HK-2 (cell line): Measurements from ENCODE around the gene MACC1.

ENCODE experiments used
- DNase-seq: peaks from one replicate; pipeline ENCODE4 v3.0.0-alpha.2; 2018; ENCODE audit not compliant: unreplicated experiment

The MACC1 gene

DNA sequence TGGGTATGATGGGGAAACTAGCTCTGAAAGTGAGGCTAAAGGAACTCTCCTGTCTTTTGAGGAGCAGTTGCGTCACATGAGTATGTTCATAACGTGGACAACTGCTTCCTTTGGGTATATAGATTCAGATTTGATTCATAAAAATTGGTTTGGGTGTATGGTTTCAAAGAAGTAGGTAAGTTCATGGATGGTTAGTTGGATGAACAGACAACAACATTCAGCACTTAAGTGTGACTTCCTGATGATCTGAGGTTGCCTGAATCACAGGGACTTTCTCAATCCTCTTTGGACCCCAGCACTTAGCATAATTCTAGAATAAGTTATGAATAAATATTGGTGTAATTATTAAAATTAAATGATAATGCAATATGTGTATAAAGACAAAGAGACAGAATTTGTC lies 43.4 kb downstream of the MACC1 start:
- DNase-seq: no peak

DNA sequence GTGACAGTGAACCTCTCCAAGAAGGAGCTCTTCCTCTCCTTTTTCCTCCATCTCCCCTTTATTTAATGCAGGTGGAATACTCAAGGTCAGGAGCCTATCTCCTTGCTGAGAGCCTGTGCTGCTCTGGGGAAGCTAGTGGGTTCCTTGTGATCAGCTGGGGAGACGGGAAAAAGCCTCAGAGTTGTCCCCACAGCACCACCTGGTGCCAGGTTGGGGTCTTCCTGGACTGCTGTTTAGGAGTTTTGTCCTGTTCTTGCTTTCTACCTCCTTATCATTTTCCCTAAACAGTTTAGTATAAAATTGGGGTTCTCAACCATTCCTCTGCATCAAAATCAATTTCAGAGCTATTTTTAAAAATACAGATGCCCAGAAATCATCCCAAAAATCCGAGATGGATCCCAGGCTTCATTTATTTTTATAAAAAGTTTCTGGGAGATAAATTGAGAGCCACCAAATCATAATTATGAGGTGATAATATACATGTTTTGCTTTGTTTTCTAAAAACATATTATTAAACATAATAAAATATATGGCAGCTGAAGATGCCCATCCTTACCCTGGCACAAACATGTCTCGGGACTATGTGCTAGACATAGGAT lies 44.3 kb downstream of the MACC1 start:
- peak; percentile 63 for DNase-seq

DNA sequence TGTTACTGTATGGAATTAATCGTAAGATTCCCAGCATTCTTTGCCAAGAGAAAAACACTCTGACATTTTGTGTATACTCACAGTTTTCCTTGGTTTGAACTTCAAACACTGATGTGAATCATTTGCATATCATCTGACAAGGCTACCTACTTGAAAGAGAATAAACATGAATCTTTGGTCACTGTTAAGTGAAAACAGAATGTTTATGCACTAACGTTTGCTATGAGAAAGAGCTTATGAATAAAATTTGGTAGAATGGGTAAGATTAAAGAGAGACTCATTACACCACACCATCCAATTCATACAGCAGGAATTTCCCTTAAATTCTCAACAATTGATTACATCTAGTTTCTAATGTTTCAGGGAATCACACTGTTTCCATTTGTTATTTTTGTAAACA lies 46.6 kb downstream of the MACC1 start:
- DNase-seq: no peak

DNA sequence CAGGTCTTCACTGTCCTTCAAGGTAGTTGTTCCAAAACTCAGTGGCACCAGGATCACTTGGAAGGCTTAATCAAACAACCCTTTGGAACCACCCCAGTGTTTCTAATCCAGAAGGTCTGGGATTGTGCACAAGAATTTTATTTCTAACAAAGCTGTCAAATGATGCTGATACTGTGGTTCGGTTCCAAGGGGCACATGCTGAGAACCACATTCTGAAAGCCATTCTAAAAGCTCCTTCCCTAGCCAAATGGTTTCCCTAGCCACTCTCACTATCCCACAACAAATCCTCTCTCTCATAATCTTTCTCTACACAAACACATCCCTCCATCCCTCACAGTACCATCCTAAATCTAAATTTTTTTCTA lies 52.1 kb downstream of the MACC1 start:
- DNase-seq: no peak

DNA sequence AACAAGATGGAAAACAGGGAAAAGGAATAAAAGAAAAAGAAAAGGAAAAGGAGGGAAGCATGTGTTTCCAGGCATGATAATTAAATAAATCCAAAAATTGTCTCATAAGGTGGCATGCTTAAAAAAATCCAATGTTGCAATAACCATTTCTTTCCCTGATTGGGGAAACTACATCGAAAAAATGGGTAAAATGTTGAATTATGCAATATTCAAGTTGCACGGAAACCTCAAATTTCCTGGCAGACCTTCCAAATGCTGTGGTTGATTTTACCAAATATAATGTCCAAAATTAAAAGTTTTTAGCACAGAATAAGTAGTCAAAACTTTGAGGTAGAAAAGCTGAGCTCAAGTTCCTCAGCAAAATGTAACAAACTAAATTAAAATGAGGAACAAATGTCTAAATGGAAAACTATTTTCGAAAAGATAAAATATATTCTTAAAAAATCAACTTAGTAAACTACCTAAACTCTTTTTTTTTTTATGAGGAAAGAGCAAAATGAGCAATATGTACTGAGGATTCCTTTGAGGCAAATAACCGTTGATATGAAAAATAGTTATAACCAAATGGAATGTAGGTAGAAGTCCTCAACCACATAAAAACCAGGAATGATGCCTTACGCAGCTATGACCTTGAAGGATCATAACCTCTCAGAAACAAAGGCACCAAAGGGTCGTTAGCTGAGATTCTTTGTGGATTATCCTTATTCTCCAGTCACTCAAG lies 52.6 kb downstream of the MACC1 start:
- DNase-seq: no peak

DNA sequence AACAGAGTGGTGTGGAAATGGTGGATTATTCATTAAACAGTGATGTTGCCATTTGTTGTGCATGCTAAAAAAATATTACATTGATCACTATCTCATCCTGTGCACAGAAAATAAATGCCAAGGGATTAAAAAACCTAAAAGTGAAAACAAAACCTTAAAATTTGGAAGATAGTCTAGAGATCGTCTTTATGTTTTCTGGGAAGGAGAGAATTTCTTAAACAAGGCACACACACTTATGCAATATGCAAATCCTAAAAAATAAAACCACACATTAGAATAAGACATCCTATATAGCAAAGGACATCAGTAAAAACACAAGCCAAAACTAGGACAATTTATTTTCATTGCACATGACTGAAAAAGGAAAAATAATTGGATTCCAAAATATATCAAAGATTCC lies 54.5 kb downstream of the MACC1 start:
- DNase-seq: no peak

DNA sequence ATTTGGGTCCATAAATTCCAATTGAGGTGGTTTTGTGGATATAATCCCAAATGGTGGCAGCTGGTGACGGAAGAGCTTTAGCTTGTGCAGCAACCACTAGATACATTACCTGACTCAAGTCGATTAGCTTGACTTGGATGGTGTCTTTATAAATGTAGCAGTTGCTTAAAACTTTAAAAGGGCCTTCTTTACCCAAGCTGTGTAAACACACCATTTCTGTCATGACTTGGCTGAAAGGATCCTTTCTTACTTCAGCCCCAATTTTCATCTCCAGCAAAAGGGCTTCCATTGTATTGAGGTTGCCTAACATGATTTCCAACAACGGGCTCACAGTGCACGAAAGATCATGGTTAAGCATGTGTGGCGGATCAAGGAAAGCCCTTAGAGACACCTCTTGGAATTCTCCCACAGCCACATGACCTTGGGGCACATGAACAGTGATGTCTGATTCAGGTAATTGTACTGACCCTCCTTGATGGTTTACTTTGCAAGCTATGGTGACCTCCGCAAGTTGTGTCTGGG lies 57.9 kb downstream of the MACC1 start:
- DNase-seq: no peak

DNA sequence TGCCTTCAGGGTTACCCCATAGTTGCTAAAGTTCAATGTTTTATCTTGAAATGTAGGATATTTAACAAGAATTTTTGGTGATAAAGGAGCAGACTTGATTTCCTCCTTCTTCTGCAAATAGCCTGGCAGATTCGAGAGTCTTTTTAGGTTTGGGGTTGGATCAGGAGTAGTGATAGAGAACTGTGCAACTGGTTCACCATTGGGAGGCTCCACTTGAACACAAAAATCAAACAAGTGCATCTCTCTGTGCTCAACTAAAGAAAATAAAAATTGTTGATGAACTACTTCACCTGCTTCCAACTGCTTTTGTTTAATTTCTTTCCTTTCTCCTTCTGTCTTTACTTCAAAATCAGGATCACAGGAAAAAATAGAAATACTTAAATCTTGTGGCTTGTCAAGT lies 58.5 kb downstream of the MACC1 start:
- DNase-seq: no peak

DNA sequence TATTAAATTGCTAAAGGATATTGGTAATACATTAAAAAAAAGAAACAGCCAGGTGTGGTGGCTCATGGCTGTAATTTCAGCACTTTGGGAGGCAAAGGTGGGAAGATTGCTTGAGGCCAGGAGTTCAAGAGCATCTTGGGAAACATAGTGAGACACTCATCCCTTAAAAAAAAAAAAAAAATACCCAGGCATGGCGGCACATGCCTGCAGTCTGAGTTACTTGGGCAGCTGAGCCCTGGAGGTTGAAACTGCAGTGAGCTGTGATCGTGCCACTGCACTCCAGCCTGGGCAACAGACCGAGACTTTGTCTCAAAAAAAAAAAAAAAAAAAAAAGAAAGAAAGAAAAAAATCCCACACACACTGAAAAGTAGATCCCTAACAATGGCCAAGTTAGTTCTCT lies 59.7 kb downstream of the MACC1 start:
- no peak for DNase-seq

DNA sequence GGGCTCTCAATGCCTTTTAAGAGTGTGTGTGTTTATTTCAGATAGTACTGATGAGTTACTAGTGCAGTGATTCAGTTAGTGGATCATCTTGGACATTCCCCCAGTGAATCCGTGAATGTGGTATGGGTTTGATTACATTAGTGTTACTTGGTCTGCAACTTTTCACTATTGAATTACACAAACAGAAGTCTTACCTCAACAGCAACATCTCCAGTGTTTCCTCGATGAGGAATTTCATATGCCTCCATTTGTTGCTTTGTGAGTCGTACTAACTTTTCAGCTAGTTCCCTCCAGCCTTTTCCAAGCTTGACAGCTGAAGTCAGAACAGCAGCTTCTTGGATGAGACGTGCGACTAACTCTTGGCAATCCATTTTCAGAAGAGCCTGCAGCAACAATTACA lies 63.2 kb downstream of the MACC1 start:
- no peak for DNase-seq

DNA sequence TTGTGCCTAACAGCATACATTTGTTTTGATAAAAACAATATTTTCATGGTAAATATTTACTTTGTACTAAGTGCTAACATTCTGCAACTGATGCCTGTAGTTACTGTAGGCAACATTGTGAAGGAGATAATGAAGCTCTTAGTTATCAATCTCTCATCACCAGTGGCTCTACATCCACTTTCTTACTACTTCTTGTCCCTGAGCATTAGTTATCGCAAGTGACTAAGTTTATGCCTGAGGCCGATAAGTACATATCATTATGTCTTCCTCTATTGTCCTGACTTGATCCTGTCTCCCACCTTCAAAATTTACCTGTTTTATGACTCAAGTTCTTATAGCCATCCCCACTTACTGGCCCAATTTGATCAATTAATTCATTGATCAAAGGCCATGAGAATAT lies 63.6 kb downstream of the MACC1 start:
- no peak for DNase-seq

DNA sequence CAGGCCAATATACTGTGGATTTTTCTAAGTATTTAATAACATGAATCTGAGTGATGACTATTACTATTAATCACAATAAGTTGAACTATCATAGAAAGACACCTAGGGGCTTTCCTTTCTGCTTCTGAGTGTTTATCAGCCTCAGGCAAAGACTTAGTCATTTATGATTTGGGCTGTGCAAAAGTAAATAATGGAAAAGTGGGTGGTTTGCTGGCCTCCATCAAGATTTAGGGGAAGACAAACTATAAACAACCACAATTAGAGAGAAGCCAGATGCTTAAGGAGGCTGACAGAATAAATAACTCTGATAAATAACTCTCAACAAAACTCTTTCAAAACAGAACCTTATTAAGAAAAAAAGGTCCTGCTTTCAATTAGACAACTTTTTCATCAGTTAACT lies 64.7 kb downstream of the MACC1 start:
- DNase-seq: no peak

DNA sequence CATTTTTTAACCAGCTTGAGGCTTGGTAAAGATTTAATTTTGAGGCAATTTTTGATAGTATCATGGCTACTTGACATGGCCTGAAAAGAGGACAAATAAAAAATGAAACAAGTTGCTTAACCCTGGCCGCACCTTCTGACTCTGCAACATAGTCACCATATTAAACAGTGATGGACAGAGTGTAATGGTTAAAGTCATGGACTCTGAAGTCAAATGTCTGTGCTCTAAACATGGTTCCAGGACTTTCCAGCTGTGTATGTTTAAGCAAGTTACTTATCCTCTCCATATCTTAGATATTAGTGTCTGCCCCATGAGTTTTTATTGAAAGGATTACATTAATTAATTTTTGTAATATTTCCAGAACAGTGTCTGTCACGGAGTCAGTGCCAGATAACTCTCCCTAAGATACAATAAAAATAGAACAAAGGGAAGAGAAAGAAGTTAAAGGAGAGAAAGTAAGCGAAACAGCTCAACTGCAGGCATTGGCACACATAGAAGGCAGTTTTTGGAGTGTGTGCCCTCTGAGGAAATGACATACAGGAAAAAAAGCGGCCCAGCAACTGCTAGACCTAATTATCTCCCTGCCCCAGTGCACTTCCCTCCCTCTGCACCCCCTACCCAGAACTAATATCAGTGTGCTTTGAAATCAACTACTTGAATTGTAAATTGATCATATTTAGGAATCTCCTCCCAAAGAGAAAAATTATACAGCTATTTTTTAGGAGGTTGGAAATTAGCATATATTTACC lies 65.3 kb downstream of the MACC1 start:
- DNase-seq: no peak

DNA sequence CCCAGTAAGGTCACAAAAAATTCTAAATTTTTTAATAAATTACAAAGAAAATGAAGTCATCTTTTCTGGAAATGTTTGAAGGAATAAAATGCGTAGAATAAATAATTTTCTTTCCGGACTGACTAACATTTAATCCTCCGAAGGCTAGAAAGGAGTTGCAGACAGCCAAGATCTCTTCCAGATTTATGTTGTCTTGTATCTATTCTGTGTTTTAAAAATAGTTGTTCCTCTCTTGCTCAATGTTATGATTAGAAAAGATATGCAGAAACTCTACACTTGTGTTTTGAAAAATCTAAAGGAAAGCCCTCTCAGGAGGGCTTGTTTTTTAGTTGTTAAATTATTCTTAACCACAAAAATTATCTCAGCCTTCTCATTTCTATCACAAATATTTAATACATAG lies 70.7 kb downstream of the MACC1 start:
- DNase-seq: no peak

DNA sequence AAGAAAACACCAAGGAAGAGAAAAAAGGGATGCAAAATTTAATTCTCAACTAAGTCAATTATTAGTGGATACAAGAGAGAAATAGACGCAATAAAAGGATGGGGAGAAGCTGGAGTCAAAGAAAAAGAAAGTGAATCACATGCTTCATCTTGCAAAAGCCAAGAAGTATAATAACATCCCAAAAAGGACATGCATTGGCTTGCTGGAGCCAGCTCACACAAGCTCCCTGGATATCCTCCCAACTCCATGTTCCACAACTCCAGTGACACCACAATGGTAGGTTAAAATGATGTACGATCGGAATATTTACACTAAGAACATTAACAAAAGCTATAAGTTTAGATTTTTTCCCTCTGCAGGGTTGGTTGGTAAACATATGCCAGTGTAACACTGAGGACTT lies 72.4 kb downstream of the MACC1 start:
- DNase-seq: no peak

DNA sequence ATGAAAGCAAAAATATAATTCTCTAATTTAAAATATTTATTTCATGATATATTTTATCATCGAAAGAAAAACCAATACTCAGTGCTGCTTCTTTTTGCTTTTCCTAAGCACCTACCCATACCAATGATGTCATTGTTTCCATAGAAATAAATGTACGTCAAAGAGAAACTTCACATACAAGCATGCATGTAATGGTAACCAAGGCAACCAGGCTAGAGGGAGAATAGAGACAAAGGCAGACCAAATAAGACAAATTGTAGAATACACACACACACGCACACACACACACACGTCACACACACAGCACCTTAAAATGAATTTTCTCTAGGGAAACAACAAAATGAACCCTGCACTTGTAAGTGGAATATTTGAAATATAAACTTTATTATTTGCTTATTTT lies 75.5 kb downstream of the MACC1 start:
- DNase-seq: no peak

DNA sequence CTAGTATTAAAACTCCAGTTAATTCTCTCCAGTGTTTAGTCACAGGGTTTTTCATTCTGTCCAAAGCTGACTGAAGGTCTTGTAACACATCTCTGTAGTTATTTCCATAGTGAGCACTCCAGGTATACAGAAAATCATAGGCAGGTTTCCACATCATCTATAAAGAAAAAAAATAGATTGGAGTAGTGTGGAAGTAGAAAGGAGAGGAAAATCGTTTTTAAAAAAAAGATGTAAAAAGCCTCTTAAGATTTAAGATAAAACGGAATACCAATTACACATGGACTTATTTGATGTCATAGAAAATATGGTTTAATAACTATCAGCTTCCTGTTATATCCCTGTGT lies 76.2 kb downstream of the MACC1 start:
- DNase-seq: no peak

DNA sequence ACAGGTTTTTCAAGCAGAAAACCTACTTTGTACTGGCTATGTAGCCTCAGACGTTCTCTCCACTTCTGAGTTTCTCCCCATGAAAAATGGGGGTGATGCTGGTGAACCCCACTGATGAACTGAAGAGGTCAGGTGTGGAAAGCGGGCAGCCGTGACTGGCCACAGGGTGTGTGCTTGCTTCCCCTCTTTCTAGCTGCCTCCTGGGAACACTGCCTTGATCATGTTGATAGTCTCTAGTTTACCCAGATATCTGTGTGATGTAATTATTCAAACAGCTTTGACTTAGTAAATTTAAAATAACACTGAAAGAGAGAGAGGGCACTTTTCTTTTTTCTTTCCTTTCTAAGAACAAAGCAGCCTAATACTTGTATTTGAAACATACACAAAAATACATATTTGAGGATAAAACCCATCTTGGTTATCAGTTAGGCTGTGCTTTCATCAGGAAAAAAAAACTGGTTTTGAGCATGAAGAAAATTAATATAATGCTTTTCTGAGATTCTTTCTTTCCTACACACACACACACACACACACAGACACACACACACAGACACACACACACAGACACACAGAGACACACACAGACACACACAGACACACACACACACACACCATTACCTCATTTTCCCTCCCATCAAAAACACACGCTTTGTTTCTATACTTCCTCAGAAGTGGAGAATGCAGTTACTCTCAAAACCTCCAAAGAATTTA lies 76.7 kb downstream of the MACC1 start:
- no peak for DNase-seq

DNA sequence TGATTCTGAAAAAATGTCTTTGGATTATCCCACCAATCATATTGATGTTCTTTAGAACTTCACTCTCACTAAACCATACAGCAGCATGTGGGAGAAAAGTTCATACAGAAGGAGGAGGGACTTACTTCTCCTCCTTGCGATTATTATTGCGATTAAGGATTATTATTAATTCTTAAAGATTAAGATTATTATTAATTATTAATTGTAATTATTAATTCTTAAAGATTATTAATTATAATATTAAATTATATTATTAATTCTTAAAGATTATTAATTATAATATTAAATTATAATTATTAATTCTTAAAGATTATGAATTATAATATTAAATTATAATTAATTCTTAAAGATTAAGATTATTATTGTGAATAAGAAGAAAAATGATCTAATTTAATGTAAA lies 80.5 kb downstream of the MACC1 start:
- DNase-seq: no peak

DNA sequence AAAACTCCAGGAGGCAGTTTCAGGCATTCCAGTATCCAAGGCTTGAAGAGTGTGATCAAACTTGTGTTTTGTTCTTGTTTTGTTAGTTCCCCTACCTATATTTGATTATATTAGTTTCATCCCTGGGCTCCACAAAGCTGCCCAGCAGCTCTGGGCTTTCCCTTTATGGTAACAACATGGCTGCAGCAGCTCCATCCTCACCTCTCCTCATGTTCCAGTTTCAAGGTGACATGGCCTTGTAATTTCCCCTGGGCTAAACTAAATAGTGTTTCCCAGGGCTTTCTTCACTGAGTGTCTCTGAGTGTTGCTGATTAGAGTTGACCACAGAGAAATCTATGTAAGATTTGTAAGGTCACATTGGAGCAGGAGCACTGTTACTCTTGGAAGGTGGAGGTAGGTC lies 83.4 kb downstream of the MACC1 start:
- DNase-seq: no peak

DNA sequence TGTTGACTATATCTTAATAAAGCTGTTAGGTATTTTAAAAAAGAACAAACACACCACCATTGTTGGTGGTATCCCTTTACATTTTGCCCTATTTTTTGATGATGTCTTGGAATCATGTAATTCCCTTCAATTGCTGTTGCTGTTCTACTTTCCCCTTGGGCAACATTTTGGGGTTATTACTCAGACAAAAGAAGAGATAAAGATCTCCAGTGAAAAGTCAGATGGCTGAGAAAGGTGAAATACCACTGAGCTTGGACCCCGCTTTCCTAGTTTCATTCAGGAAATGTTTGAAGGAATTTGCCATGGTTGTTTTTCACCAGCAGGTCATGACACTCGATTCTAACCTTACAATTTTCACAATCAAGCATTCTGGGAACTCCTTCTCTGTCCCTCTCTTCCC lies 84.6 kb downstream of the MACC1 start:
- no peak for DNase-seq

DNA sequence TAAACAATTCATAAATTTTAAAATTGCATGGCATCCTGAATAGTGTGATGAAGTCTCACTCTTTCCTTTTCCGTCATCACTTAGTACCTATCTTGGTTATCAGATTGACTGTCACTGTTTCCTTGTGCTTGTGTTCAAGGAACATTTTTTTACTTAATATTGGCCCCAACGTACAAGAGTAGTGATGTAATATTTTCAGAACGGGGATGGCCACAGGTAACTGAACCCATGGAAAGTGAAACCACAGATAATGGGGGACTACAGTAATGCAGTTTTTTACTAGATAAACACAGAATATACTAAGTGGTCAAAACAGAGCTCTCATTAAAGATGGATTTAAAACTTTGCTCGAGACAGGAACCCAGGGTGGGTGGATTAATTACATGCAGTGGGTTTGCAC lies 85.4 kb downstream of the MACC1 start:
- no peak for DNase-seq

DNA sequence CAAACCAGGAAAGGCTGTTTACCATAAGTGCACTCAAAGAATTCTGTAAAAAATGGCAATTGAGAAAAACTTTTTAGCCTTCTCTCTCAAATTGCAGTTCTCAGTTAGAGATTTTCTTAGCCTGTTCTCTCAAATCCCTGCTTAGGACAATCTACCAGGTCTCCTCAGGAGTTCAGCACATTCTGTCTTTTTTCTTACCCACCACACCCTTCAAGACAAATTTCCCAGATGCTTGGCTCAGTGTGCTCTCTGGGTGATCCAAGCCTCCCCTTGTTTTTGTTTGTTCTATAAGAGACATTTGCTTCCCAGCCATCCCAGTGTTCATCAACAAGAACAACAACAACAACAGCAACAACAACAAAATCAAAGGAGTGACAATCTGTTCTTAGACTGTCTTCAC lies 87.3 kb downstream of the MACC1 start:
- DNase-seq: no peak
